ENCODE results near the gene NELL1. TPM values are rescaled to one million over a fixed set of nuclear protein-coding genes. Genes with fewer than 3 reads are reported as not detected.

Gene NELL1
- total RNA-seq, 2 experiments from 2014 or later, result not detected

DNA sequence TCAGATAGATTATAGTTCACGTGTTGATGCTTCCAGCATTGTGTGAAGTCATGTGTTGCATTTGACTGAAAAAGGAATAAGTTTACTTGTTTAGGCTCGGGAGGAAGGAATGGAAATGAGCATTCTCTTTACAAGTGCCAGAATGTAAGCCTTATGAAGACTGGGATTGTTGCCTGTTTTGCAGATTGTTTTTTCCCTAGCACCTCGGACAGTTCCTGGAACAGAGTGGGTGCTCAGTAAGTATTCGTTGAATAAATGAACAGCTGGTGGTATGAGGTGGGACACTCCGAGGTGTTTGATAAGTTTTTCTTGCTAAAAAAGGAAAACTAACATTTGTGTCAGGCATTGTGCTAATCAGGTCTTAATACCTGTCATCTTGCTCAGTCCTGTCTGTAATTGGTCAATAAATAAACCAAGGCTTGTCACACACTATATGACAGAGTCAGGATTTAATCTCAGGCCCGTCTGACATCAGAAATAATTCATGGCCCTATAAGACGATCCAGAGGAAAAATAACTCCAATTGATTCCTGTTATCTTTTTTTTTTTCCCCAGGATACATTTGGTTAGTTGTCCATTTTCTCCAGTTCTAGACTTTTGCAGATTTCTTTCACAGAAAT lies 304.7 kb downstream of the NELL1 start:
- Histone ChIP-seq H3K27me3 (ENCODE audit: control insufficient read depth in 1 of 2, insufficient read depth in 2 of 2, low read length in 2 of 2) (no peaks in the 10 kb centered on the region), H3K4me1 (ENCODE audit: insufficient read depth, low read length) (no peaks in the 10 kb centered on the region), H3K27ac (ENCODE audit: low read depth in 1 of 2, low read length in 2 of 2) (no peak overlapping the region), H3K9me3 (ENCODE audit: control insufficient read depth in 1 of 2, insufficient read depth in 1 of 2, low read length in 2 of 2) (no peaks in the 10 kb centered on the region), H3K36me3 (ENCODE audit: insufficient read depth, low read length) (no peaks in the 10 kb centered on the region), H3K4me3 (ENCODE audit: low read length) (no peak overlapping the region)
- Mint-ChIP-seq H3K27ac (no peak overlapping the region), H3K36me3 (ENCODE audit: low read depth) (no peaks in the 10 kb centered on the region), H3K9me3 (no peaks in the 10 kb centered on the region), H3K27me3 (no peaks in the 10 kb centered on the region), H3K4me3 (no peak overlapping the region), H3K4me1 (ENCODE audit: low read depth) (no peaks in the 10 kb centered on the region)
- ATAC-seq (ENCODE audit: poor library complexity) (no peak), DNase-seq (no peak)
- CTCF ChIA-PET, result no interaction called here
- TF ChIP-seq CTCF (IDR thresholded peaks at IDR 0.05), result no peak
- POLR2A ChIA-PET, result no interaction called here
- intact Hi-C loops (cut with DNase I, micrococcal nuclease), result no loop called here

DNA sequence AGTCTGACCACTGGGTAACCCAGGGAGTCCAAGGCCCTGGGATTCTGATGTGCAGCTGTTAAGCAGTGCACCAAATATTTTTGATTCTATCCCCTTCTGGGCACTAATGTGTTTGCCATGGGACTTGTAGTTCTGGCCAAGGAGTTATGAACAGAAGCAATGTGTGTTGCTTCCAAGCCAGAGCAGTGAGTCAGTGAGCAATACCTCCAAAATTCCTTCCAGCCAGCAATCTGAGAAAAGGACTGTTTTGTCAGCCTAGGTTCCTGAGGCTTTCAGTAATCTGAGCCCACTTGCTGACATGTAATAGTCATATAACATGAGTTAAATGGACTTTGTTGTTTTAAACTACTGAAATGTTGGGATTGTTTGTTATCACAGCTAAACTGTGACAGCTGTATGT lies 311.4 kb downstream of the NELL1 start:
- Histone ChIP-seq H3K4me1 (ENCODE audit: insufficient read depth, low read length) (no peaks in the 10 kb centered on the region), H3K4me3 (ENCODE audit: low read length) (no peak overlapping the region), H3K27ac (ENCODE audit: low read depth in 1 of 2, low read length in 2 of 2) (no peak overlapping the region), H3K36me3 (ENCODE audit: insufficient read depth, low read length) (no peaks in the 10 kb centered on the region), H3K9me3 (ENCODE audit: control insufficient read depth in 1 of 2, insufficient read depth in 1 of 2, low read length in 2 of 2) (no peaks in the 10 kb centered on the region), H3K27me3 (ENCODE audit: control insufficient read depth in 1 of 2, insufficient read depth in 2 of 2, low read length in 2 of 2) (no peaks in the 10 kb centered on the region)
- Mint-ChIP-seq H3K27ac (no peak overlapping the region), H3K27me3 (no peaks in the 10 kb centered on the region), H3K36me3 (ENCODE audit: low read depth) (no peaks in the 10 kb centered on the region), H3K9me3 (no peaks in the 10 kb centered on the region), H3K4me3 (no peak overlapping the region), H3K4me1 (ENCODE audit: low read depth) (no peaks in the 10 kb centered on the region)
- no peak for DNase-seq
- ChIA-PET POLR2A (no interaction called here), CTCF (no interaction called here)
- ATAC-seq (ENCODE audit: poor library complexity), result no peak
- no peak for TF ChIP-seq CTCF (IDR thresholded peaks at IDR 0.05)
- intact Hi-C loops (cut with DNase I, micrococcal nuclease), result no loop called here

DNA sequence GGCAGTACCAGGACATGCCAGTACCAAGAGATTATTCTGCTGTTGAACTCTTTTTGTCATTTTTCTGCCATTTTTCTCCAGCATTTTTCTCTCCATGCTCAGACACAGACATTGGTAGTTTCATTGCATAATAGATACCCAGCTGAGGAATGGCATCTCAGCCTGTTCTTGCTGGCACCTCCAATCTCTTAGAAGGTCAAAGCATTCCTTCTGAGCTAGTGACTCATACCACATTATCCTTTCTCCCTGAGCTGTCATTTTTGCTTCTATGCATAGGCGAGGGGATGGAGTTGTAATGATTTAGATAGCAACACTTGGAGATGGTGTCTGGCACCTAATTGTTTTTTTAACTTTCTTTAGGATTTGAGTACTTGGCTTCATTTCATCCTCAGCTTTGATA lies 321.1 kb downstream of the NELL1 start:
- Histone ChIP-seq H3K27me3 (ENCODE audit: control insufficient read depth in 1 of 2, insufficient read depth in 2 of 2, low read length in 2 of 2) (no peaks in the 10 kb centered on the region), H3K4me1 (ENCODE audit: insufficient read depth, low read length) (no peaks in the 10 kb centered on the region), H3K27ac (ENCODE audit: low read depth in 1 of 2, low read length in 2 of 2) (no peak overlapping the region), H3K4me3 (ENCODE audit: low read length) (no peak overlapping the region), H3K9me3 (ENCODE audit: control insufficient read depth in 1 of 2, insufficient read depth in 1 of 2, low read length in 2 of 2) (peaks cover 0 to 5% of the 10 kb centered on the region in 2 experiments), H3K36me3 (ENCODE audit: insufficient read depth, low read length) (no peaks in the 10 kb centered on the region)
- Mint-ChIP-seq H3K27me3 (no peaks in the 10 kb centered on the region), H3K4me1 (ENCODE audit: low read depth) (no peaks in the 10 kb centered on the region), H3K27ac (no peak overlapping the region), H3K36me3 (ENCODE audit: low read depth) (no peaks in the 10 kb centered on the region), H3K4me3 (no peak overlapping the region), H3K9me3 (peaks cover 7% of the 10 kb centered on the region)
- CTCF ChIA-PET, result no interaction called here
- intact Hi-C loops (cut with DNase I, micrococcal nuclease), result no loop called here
- ATAC-seq (ENCODE audit: poor library complexity), result no peak
- POLR2A ChIA-PET, result no interaction called here
- no peak for TF ChIP-seq CTCF (IDR thresholded peaks at IDR 0.05)
- no peak for DNase-seq
